Keratinocyte (primary cell): Measurements from ENCODE around the gene TLL2. TPM values are rescaled to one million over a fixed set of nuclear protein-coding genes. Genes with fewer than 3 reads are reported as not detected.

Experiments
- DNase-seq: peaks from one replicate; pipeline ENCODE4 v3.0.0-alpha.2; 2011; ENCODE audit warnings: low read depth, missing footprints, low spot score
- FAIRE-seq: peaks from 2 replicates; lab custom pipeline; 2011; peaks lifted over from hg19 to GRCh38; lab: Jason Lieb, UNC
- H2AFZ ChIP-seq: 2 replicates; pipeline ENCODE4 v1.6.0; 2012; ENCODE audit warnings: low read length, control low read depth, inconsistent platforms; ENCODE audit not compliant: control insufficient read depth
- H3K27ac ChIP-seq: 2 replicates; pipeline ENCODE4 v1.5.1; 2011; ENCODE audit warnings: low read length; ENCODE audit not compliant: control insufficient read depth, insufficient read depth
- H3K27me3 ChIP-seq: 3 replicates; pipeline ENCODE4 v1.6.0; 2011; ENCODE audit warnings: low read length; ENCODE audit not compliant: control insufficient read depth, insufficient read depth; ENCODE audit errors: extremely low read depth
- H3K36me3 ChIP-seq, 2 experiments: 2 replicates in 1 of 2; 3 replicates in 1 of 2; pipeline ENCODE4 v1.5.1; 2011; ENCODE audit warnings: low read length in 2 of 2, mild to moderate bottlenecking in 1 of 2; ENCODE audit not compliant: control insufficient read depth in 2 of 2, insufficient read depth in 2 of 2; ENCODE audit errors: extremely low read depth in 1 of 2
- H3K4me1 ChIP-seq: 3 replicates; pipeline ENCODE4 v1.5.1; 2011; ENCODE audit warnings: low read length; ENCODE audit not compliant: control insufficient read depth, insufficient read depth; ENCODE audit errors: extremely low read depth
- H3K4me2 ChIP-seq: 3 replicates; pipeline ENCODE4 v1.6.0; 2011; ENCODE audit warnings: low read depth, low read length; ENCODE audit not compliant: control insufficient read depth, insufficient read depth; ENCODE audit errors: extremely low read depth
- H3K4me3 ChIP-seq, 3 experiments: fragments of 200-600 bp in 1 of 3; sonication (generic) in 1 of 3; 2 replicates in 2 of 3; 3 replicates in 1 of 3; pipeline ENCODE4 v1.5.1; 2011 to 2016; ENCODE audit warnings: low read length in 3 of 3, mild to moderate bottlenecking in 3 of 3, control low read depth in 2 of 3, inconsistent platforms in 1 of 3, low read depth in 1 of 3, mixed read lengths in 1 of 3, mixed run types in 1 of 3, moderate library complexity in 1 of 3; ENCODE audit not compliant: control insufficient read depth in 2 of 3, insufficient read depth in 2 of 3; ENCODE audit errors: extremely low read depth in 1 of 3
- H3K79me2 ChIP-seq: 2 replicates; pipeline ENCODE4 v1.6.0; 2012; ENCODE audit warnings: low read length; ENCODE audit not compliant: control insufficient read depth, insufficient read depth
- H3K9ac ChIP-seq: 3 replicates; pipeline ENCODE4 v1.6.0; 2011; ENCODE audit warnings: low read length; ENCODE audit not compliant: control insufficient read depth, insufficient read depth; ENCODE audit errors: extremely low read depth
- H3K9me1 ChIP-seq: 3 replicates; pipeline ENCODE4 v1.6.0; 2011; ENCODE audit warnings: low read length; ENCODE audit not compliant: control insufficient read depth, insufficient read depth; ENCODE audit errors: extremely low read depth
- H3K9me3 ChIP-seq: 2 replicates; pipeline ENCODE4 v1.5.1; 2012; ENCODE audit warnings: low read depth, low read length; ENCODE audit not compliant: control insufficient read depth
- H4K20me1 ChIP-seq: 3 replicates; pipeline ENCODE4 v1.6.0; 2011; ENCODE audit warnings: low read length; ENCODE audit not compliant: control insufficient read depth, insufficient read depth; ENCODE audit errors: extremely low read depth
- CTCF ChIP-seq, 3 experiments: IDR thresholded peaks in 1 of 3; conservative IDR thresholded peaks in 1 of 3; optimal IDR thresholded peaks in 1 of 3; 2 replicates in 2 of 3; 3 replicates in 1 of 3; pipeline versions ENCODE3 to v1.5.1; 2011; ENCODE audit warnings: low read length in 3 of 3, mild to moderate bottlenecking in 3 of 3, moderate library complexity in 2 of 3, control low read depth in 1 of 3, inconsistent platforms in 1 of 3; ENCODE audit not compliant: insufficient read depth in 2 of 3; ENCODE audit errors: extremely low read depth in 1 of 3
- EZH2 ChIP-seq: IDR thresholded peaks from one replicate; pipeline ENCODE4 v1.6.1; 2012; ENCODE audit warnings: inconsistent platforms, mild to moderate bottlenecking, low read length, moderate library complexity
- dilution Hi-C: fragments of 300-500 bp; cut with MboI; formaldehyde crosslinking; loops from one replicate; pipeline ENCODE4 v1.7.0; 2020; ENCODE audit warnings: low sequenced_read_pairs; ENCODE audit not compliant: extremely low pct_ligation_motif_present
- polyA plus RNA-seq, 5 experiments: library from polyadenylated mRNA; depleted of rRNA in 3 of 5; stranded (reverse) in 3 of 5; stranded (forward) in 1 of 5; unstranded in 1 of 5; fragments of >200 nt; gene quantifications; 1 replicate in 1 of 5; 2 replicates in 3 of 5; 3 replicates in 1 of 5; pipeline versions ENCODE4 v1.2.1 to v1.2.3, GENCODE V29; 2011 to 2012; ENCODE audit warnings: missing spikeins in 2 of 5, low read depth in 1 of 5, low replicate concordance in 1 of 5

TLL2 gene
- polyA plus RNA-seq, 1 donor (not counting 4 experiments of a cell fraction or from before 2014, with no cell fraction given) = 0.83 TPM

GRCh38 chr10:96371356-96371755, 142.4 kb downstream of the TLL2 start:
- Histone ChIP-seq H4K20me1 (no peaks in the 10 kb centered on the region), H3K4me1 (peaks cover 6% of the 10 kb centered on the region), H3K79me2 (no peaks in the 10 kb centered on the region), H3K27me3 (peaks cover 4% of the 10 kb centered on the region), H3K9ac (no peak overlapping the region), H3K36me3 (no peaks in the 10 kb centered on the region), H3K9me1 (no peaks in the 10 kb centered on the region), H3K4me3 (no peak overlapping the region), H3K9me3 (no peaks in the 10 kb centered on the region), H3K4me2 (no peak overlapping the region), H2AFZ (no peak overlapping the region), H3K27ac (no peak overlapping the region)
- DNase-seq = no peak
- dilution Hi-C loops = no loop called here
- FAIRE-seq = no peak
- TF ChIP-seq EZH2 = no peak
- no peak for TF ChIP-seq CTCF (optimal IDR thresholded peaks at IDR 0.05 in 1 of 3, IDR thresholded peaks at IDR 0.05 in 1 of 3, conservative IDR thresholded peaks at IDR 0.05 in 1 of 3; ENCODE audit: extremely low read depth in 1 of 3, insufficient read depth in 2 of 3, low read length in 3 of 3)

GRCh38 chr10:96370584-96371157, 143.1 kb downstream of the TLL2 start:
- Histone ChIP-seq H4K20me1 (no peaks in the 10 kb centered on the region), H3K36me3 (no peaks in the 10 kb centered on the region), H2AFZ (no peak overlapping the region), H3K27ac (no peak overlapping the region), H3K9ac (no peak overlapping the region), H3K4me3 (no peak overlapping the region), H3K4me2 (no peak overlapping the region), H3K79me2 (no peaks in the 10 kb centered on the region), H3K27me3 (peaks cover 4% of the 10 kb centered on the region), H3K9me3 (no peaks in the 10 kb centered on the region), H3K4me1 (peaks cover 6% of the 10 kb centered on the region), H3K9me1 (no peaks in the 10 kb centered on the region)
- DNase-seq = no peak
- dilution Hi-C loops = no loop called here
- FAIRE-seq = peak; percentile 13
- TF ChIP-seq EZH2 (no peak), CTCF (optimal IDR thresholded peaks at IDR 0.05 in 1 of 3, IDR thresholded peaks at IDR 0.05 in 1 of 3, conservative IDR thresholded peaks at IDR 0.05 in 1 of 3; ENCODE audit: extremely low read depth in 1 of 3, insufficient read depth in 2 of 3, low read length in 3 of 3) (peak; percentile 79 to 95 (median 85))
